Stimulated activated CD4-positive, alpha-beta T cell treated with anti-CD3 and anti-CD28 coated beads, Interleukin-12 subunit alpha, Interleukin-12 subunit beta, amount 100 ng/mL, for 24 hours (primary cell): ENCODE measurements around the gene YJU2.
A peak's percentile ranks its signal among the peaks of the same experiment; 100 is the strongest.
"Not testable (repeated sequence)": the region's sequence is repeated elsewhere in the genome, so short reads cannot be mapped to it uniquely, and the experiment has no call there.

ENCODE experiments used
- DNase-seq, 2 experiments: peaks; one replicate each; pipeline ENCODE4 v3.0.0-alpha.2; 2020; ENCODE audit warnings: low read depth in 2 of 2

Gene YJU2

GRCh38 chr19:4246767-4247593, at the start of gene YJU2:
YJU2 (plus strand) TSS chr19:4247080; CDS start chr19:4247147, 67 bp downstream.
- DNase-seq, result peak; percentile 96 to 99

GRCh38 chr19:4197228-4197624, 49.7 kb upstream of the YJU2 start:
- DNase-seq, result no peak

GRCh38 chr19:4197625-4198466, 49.0 kb upstream of the YJU2 start:
- no peak for DNase-seq

GRCh38 chr19:4198467-4199126, 48.3 kb upstream of the YJU2 start:
- DNase-seq, result no peak

- DNase-seq, result no peak
These were observed 47.1 kb upstream of the YJU2 start for GRCh38 chr19:4199699-4200293.

- DNase-seq, result no peak
These were observed 45.8 kb upstream of the YJU2 start for GRCh38 chr19:4200940-4201542.

- DNase-seq, result no peak
These were observed 45.1 kb upstream of the YJU2 start for GRCh38 chr19:4201798-4202197.

GRCh38 chr19:4206818-4207484, 39.9 kb upstream of the YJU2 start:
- DNase-seq, result no peak

GRCh38 chr19:4208385-4209094, 38.3 kb upstream of the YJU2 start:
- no peak for DNase-seq

GRCh38 chr19:4210166-4210731, 36.6 kb upstream of the YJU2 start:
- DNase-seq, result no peak

- no peak for DNase-seq
These were observed 33.8 kb upstream of the YJU2 start for GRCh38 chr19:4213116-4213515.

- DNase-seq, result no peak
These were observed 31.1 kb upstream of the YJU2 start for GRCh38 chr19:4215807-4216206.

GRCh38 chr19:4216846-4217245, 30.0 kb upstream of the YJU2 start:
- DNase-seq, result no peak

GRCh38 chr19:4217429-4218264, 29.2 kb upstream of the YJU2 start:
- no peak for DNase-seq

GRCh38 chr19:4218523-4218922, 28.4 kb upstream of the YJU2 start:
- DNase-seq, result not testable (repeated sequence)

GRCh38 chr19:4220188-4220587, 26.7 kb upstream of the YJU2 start:
- no peak for DNase-seq

GRCh38 chr19:4224470-4224869, 22.4 kb upstream of the YJU2 start:
- no peak for DNase-seq

GRCh38 chr19:4225885-4226284, 21.0 kb upstream of the YJU2 start:
- no peak for DNase-seq

GRCh38 chr19:4227771-4228170, 19.1 kb upstream of the YJU2 start:
- DNase-seq, result no peak
